ENCODE measurements around the gene PRUNE2. TPM values are rescaled to one million over a fixed set of nuclear protein-coding genes. Genes with fewer than 3 reads are reported as not detected.

The PRUNE2 gene
- total RNA-seq, 1 donor from 2014 or later: 0.83 TPM

GRCh38 chr9:76868897-76869296 lies 37.0 kb downstream of the PRUNE2 start:
- intact Hi-C loops (cut with micrococcal nuclease): no loop called here

DNA sequence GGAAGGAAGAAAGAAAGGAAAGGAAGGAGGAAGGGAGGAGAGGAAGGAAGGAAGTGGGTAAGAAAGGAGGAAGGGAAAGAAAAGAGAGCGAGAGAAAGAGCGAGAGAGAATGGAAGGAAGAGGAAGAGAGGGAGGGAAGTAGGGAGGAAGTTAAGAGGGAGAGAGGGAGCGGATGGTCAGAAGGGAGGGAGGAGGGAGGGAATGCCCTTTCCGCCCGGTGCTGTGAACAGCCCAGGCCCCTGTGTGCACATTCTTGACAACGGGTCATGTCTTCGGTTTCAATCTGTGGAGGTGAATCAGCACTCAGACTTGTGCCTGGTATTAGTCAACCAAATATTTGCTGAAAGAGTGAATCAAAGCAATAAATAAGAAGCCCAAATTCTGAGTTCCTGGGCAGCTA lies 39.2 kb downstream of the PRUNE2 start:
- intact Hi-C loops (cut with micrococcal nuclease): no loop called here

GRCh38 chr9:76863832-76864231 lies 42.1 kb downstream of the PRUNE2 start:
- intact Hi-C loops (cut with micrococcal nuclease): no loop called here

DNA sequence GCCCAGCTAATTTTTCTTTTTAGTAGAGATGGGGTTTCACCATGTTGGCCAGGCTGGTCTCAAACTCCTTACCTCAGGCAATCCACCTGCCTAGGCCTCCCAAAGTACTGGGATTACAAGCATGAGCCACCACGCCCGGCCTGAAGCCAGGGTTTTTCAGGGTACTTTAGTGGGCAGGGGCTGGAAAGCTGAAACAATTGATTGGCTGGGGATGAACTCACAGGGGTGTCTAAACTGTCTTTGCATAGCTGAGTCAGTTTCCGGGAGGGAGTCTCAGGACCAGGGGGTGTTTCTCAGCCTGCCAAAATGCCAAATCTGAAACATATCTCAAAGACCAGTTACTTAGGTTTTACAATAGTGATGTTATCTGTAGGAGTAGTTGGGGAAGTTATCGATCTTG lies 46.1 kb downstream of the PRUNE2 start:
- intact Hi-C loops (cut with micrococcal nuclease): no loop called here

DNA sequence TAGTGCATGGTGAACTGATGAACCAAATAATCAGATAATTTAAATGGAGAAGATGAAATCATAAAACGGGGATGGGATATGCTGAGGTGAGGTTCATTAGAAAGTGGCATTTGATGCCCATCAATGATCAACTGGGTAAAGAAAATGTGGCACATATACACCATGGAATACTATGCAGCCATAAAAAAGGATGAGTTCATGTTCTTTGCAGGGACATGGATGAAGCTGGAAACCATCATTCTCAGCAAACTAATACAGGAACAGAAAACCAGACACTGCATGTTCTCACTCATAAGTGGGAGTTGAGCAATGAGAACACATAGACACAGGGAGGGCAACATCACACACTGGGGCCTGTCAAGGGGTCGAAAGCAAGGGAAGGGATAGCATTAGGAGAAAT lies 47.7 kb downstream of the PRUNE2 start:
- intact Hi-C loops (cut with micrococcal nuclease): loop anchor here (1.0 kb wide), 1 partner anchor 22 kb away; no protein-coding TSS in a partner anchor

GRCh38 chr9:76856016-76856415 lies 49.9 kb downstream of the PRUNE2 start:
- intact Hi-C loops (cut with micrococcal nuclease): no loop called here

- intact Hi-C loops (cut with micrococcal nuclease): no loop called here
Measured at GRCh38 chr9:76855015-76855414, 50.9 kb downstream of the PRUNE2 start.

- intact Hi-C loops (cut with micrococcal nuclease): no loop called here
Measured at GRCh38 chr9:76852026-76852425, 53.9 kb downstream of the PRUNE2 start.

DNA sequence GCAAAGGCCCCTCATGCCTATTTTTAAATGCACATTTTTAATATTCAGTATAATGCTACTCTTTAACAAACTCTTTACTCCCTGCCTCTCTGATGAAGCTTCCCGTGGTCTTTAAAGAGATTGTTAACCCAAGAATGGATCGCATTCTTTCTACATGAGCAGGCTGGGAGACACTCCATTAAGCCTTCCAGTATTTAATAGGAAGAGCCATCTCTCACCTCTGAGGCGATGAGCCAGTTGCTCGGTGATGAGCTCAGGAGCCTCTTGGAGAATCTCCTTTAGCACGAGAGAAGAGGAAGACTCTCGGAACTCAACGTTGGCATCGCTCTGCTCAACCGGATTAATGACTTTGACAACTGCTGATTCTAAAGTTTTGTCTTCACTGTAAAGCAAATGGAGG lies 59.6 kb downstream of the PRUNE2 start:
- intact Hi-C loops (cut with micrococcal nuclease): no loop called here

DNA sequence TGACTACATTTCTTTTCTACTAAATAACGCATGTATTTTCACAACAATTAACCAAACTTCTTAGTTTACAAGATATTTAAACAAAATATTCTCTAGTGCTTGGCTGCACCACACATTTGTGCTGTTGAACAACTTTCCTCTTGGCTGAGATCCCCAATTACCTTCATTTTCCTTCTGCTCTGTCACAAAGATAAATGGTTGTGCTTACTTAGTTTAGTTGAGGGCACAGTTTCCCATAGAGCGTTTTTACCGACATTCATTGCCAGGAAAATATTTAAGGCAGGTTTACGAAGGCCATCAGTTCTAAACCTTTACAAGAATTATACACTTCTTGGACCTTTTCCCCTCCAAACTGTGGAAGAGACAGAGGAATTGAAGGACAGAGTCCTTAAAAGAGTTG lies 60.7 kb downstream of the PRUNE2 start:
- intact Hi-C loops (cut with micrococcal nuclease): no loop called here

GRCh38 chr9:76835571-76836283 lies 70.2 kb downstream of the PRUNE2 start:
- intact Hi-C loops (cut with micrococcal nuclease): no loop called here

- intact Hi-C loops (cut with micrococcal nuclease): no loop called here
Measured at GRCh38 chr9:76828447-76828846, 77.5 kb downstream of the PRUNE2 start.

- intact Hi-C loops (cut with micrococcal nuclease): no loop called here
Measured at GRCh38 chr9:76827296-76828080, 78.4 kb downstream of the PRUNE2 start.

DNA sequence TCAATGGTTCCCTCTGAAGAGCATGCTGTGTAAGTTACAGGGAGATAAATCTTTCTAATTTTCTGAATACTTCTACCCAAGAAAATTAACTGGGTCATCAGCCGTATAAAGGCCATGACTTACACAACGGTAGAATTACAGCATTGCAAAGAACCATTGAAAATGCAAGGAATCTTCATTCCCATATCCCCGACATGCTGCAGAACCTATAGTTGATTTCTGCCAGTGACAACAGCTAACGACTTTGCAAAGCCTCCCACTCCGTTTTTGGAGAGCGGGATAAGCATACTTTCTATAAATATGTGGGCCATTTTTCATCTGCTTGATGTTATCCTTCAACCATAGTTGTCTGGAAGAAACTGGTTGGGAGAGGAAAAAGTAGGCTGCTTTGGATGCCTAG lies 85.5 kb downstream of the PRUNE2 start:
- intact Hi-C loops (cut with micrococcal nuclease): no loop called here

- intact Hi-C loops (cut with micrococcal nuclease): no loop called here
Measured at GRCh38 chr9:76818271-76818670, 87.6 kb downstream of the PRUNE2 start.

- intact Hi-C loops (cut with micrococcal nuclease): no loop called here
Measured at GRCh38 chr9:76817489-76817888, 88.4 kb downstream of the PRUNE2 start.

GRCh38 chr9:76812591-76812990 lies 93.3 kb downstream of the PRUNE2 start:
- intact Hi-C loops (cut with micrococcal nuclease): no loop called here

GRCh38 chr9:76810377-76810957 lies 95.4 kb downstream of the PRUNE2 start:
- intact Hi-C loops (cut with micrococcal nuclease): loop anchor here (1.0 kb wide), 3 partner anchors 177 to 340 kb away; no protein-coding TSS in a partner anchor

DNA sequence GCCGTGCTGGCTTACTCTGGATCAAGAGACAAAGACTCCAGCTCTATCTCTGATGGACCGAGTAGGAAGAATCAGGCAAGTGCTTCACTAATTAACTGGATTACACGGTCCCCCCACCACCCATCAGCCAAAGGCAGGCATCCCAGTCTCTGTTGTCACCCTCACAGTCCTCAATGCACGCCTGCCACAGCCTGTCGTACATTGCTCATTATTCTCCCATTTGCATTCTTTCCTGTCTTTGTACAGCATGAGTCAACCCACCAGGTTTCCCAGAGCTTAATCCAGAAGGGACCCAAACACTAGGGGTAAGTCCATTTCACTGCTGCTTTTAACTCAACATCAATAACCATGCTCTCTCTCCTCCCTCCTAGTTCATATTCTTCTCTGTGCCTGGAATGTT lies 97.3 kb downstream of the PRUNE2 start:
- intact Hi-C loops (cut with micrococcal nuclease): no loop called here

DNA sequence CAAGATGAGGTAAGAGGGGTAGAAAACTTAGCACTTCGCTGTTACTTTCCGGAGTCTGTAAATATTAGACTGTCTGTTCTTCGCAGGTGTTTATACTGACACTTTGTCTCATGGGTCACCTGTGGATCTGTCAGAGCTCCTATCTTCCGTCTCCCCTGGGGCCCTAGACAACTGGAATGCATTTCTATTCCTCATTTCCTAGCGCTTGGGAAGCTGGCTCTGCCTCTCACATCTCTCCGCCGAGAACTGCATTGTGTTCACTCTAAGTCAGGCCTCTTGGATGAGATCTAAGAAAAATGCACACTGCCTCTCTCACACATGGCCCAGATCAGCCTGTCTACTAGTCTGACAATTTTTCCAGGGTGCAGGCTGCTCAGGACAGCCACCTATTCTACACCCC lies 102.2 kb downstream of the PRUNE2 start:
- intact Hi-C loops (cut with micrococcal nuclease): no loop called here

GRCh38 chr9:76803083-76803482 lies 102.8 kb downstream of the PRUNE2 start:
- intact Hi-C loops (cut with micrococcal nuclease): no loop called here

DNA sequence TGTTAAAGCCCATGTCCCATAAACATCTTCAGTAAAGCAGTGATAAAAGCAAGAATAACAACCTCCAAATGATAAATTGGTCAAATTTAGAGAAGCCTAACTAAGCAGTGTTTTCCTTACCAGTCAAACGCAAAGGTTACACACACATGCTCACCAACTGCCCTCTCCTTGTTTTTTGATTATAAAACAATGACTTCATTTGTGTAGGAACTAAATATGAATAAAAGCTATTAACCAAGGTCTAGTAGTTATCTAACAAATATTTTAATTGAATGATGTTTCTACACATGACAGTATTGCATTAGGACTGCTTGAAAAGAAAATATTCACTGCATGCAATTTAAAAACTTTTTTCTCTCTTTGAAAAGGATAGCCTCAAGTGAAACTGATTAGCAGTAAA lies 105.0 kb downstream of the PRUNE2 start:
- intact Hi-C loops (cut with micrococcal nuclease): no loop called here
